Measurements from ENCODE around the gene CACNA1C.

GRCh38 chr12:2212971-2213869 lies 160.4 kb downstream of the CACNA1C start:
- TF ChIP-seq CTCF (IDR thresholded peaks at IDR 0.05) (no peak), POLR2A (IDR thresholded peaks at IDR 0.05) (no peak)

Measured in esophagus squamous epithelium (tissue), 4 donors.